K562 (cell line): ENCODE data around the gene KCNS1.

ENCODE experiments used
- EZH2 ChIP-seq: IDR thresholded peaks from 2 replicates; pipeline ENCODE4 v1.6.1; 2012; ENCODE audit warnings: low read depth, mild to moderate bottlenecking, inconsistent platforms, low read length, borderline replicate concordance
- SMARCB1 ChIP-seq: IDR thresholded peaks from 2 replicates; pipeline ENCODE4 v1.6.1; 2011; ENCODE audit warnings: improper control_type of control experiment, low read depth; ENCODE audit not compliant: insufficient read length
- SPI1 ChIP-seq: IDR thresholded peaks from 2 replicates; pipeline ENCODE4 v1.6.1; 2011; ENCODE audit warnings: low read depth, low read length, control low read depth, borderline replicate concordance

DNA sequence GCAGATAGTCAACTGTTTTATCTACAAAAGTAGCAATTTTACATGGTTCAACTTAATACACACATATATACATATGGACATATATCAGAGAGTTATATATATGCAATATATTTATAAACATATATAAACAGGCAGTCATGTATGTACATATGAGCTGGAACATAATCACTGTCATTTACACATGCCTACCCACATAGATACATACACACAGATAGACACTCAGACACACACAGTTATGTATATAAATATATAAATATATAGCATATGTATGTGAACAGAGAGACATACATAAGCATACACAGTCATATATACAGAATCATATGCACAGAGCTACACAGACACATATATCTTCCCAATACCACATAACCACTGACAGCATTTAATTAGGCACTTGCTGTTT lies 11.8 kb upstream of the KCNS1 start:
- TF ChIP-seq EZH2: no peak
- TF ChIP-seq SPI1: no peak
- TF ChIP-seq SMARCB1: no peak
